GM23338 (cell line): ENCODE results near the gene HLA-DOB. TPM values are rescaled to one million over a fixed set of nuclear protein-coding genes. Genes with fewer than 3 reads are reported as not detected.

Experiments used
- ATAC-seq: fragments of 200-7000 bp; cut with Tn5 transposase; 3 replicates; pipeline ENCODE4 v1.9.1; 2020
- DNase-seq: peaks from one replicate; pipeline ENCODE4 v3.0.0-alpha.2; 2015; ENCODE audit warnings: low spot score
- H2AFZ ChIP-seq: fragments of 200-600 bp; sonication (generic); 2 replicates; pipeline ENCODE4 v1.8.0; 2016; ENCODE audit warnings: antibody characterized with exemption, mild to moderate bottlenecking, moderate library complexity
- H3F3A ChIP-seq: fragments of 200-600 bp; sonication (generic); replicated peaks from 2 replicates; pipeline ENCODE4 v1.8.0; 2017; ENCODE audit warnings: antibody characterized with exemption, mixed run types, low read depth
- H3K27ac ChIP-seq: fragments of 200-600 bp; sonication (generic); 2 replicates; pipeline ENCODE4 v1.6.1; 2016; ENCODE audit warnings: low read depth
- H3K27me3 ChIP-seq: fragments of 200-600 bp; sonication (generic); 2 replicates; pipeline ENCODE4 v1.8.0; 2016; ENCODE audit warnings: mild to moderate bottlenecking, mixed run types, moderate library complexity; ENCODE audit not compliant: insufficient read depth
- H3K36me3 ChIP-seq: fragments of 200-600 bp; sonication (generic); 2 replicates; pipeline ENCODE4 v1.8.0; 2016; ENCODE audit warnings: mild to moderate bottlenecking; ENCODE audit not compliant: insufficient read depth
- H3K4me1 ChIP-seq: fragments of 200-600 bp; sonication (generic); 2 replicates; pipeline ENCODE4 v1.8.0; 2016; ENCODE audit warnings: mild to moderate bottlenecking, moderate library complexity; ENCODE audit not compliant: insufficient read depth
- H3K4me2 ChIP-seq: fragments of 200-600 bp; sonication (generic); 2 replicates; pipeline ENCODE4 v1.7.1; 2017; ENCODE audit warnings: mixed run types
- H3K4me3 ChIP-seq: fragments of 200-600 bp; sonication (generic); 2 replicates; pipeline ENCODE4 v1.6.1; 2016; ENCODE audit warnings: mixed run types
- H3K79me2 ChIP-seq: fragments of 200-600 bp; sonication (generic); replicated peaks from 2 replicates; pipeline ENCODE4 v1.8.0; 2017; ENCODE audit warnings: mild to moderate bottlenecking; ENCODE audit not compliant: insufficient read depth
- H3K9me2 ChIP-seq: fragments of 200-600 bp; sonication (generic); 2 replicates; pipeline ENCODE4 v1.8.0; 2017; ENCODE audit not compliant: insufficient read depth
- H4K20me1 ChIP-seq: fragments of 200-600 bp; sonication (generic); replicated peaks from 2 replicates; pipeline ENCODE4 v1.8.0; 2017; ENCODE audit warnings: mild to moderate bottlenecking; ENCODE audit not compliant: insufficient read depth
- H3K27ac Mint-ChIP-seq: 2 replicates; pipeline ENCODE4 v1.8.0; 2020; ENCODE audit warnings: inconsistent platforms, mild to moderate bottlenecking, moderate library complexity, mixed read lengths
- H3K27me3 Mint-ChIP-seq: 3 replicates; pipeline ENCODE4 v1.8.0; 2022; ENCODE audit warnings: low read depth, mild to moderate bottlenecking, moderate library complexity, mixed read lengths, inconsistent platforms; ENCODE audit not compliant: insufficient read depth, poor library complexity
- H3K36me3 Mint-ChIP-seq: 3 replicates; pipeline ENCODE4 v1.8.0; 2021; ENCODE audit warnings: low read depth, mild to moderate bottlenecking, inconsistent platforms, moderate library complexity, mixed read lengths
- H3K4me1 Mint-ChIP-seq: 3 replicates; pipeline ENCODE4 v1.8.0; 2020; ENCODE audit warnings: mild to moderate bottlenecking, inconsistent platforms, mixed read lengths
- H3K4me3 Mint-ChIP-seq: 3 replicates; pipeline ENCODE4 v1.8.0; 2021; ENCODE audit warnings: moderate library complexity, mild to moderate bottlenecking, inconsistent platforms, mixed read lengths
- H3K9me3 Mint-ChIP-seq: 3 replicates; pipeline ENCODE4 v1.8.0; 2020; ENCODE audit warnings: moderate library complexity, mild to moderate bottlenecking, inconsistent platforms, mixed read lengths
- CREB1 ChIP-seq: fragments of 250-450 bp; sonication (Bioruptor Pico); IDR thresholded peaks from 2 replicates; pipeline ENCODE4 v1.5.0; 2020; ENCODE audit warnings: low read depth, mild to moderate bottlenecking, moderate library complexity
- CTCF ChIP-seq, 2 experiments: fragments of 200-600 bp in 1 of 2; sonication (generic) in 1 of 2; conservative IDR thresholded peaks; 2 replicates each; pipeline versions ENCODE4 v1.5.1 to v1.6.1; 2016 to 2017; ENCODE audit warnings: antibody characterized with exemption in 2 of 2, low read depth in 2 of 2, mild to moderate bottlenecking in 2 of 2, moderate library complexity in 1 of 2
- ETS1 ChIP-seq: IDR thresholded peaks from 2 replicates; pipeline ENCODE4 v1.6.1; 2016; ENCODE audit warnings: antibody characterized with exemption
- EZH2 ChIP-seq: fragments of 200-600 bp; sonication (generic); IDR thresholded peaks from one replicate; pipeline ENCODE4 v1.8.0; 2017; ENCODE audit warnings: antibody characterized with exemption, mild to moderate bottlenecking, low read depth; ENCODE audit not compliant: unreplicated experiment
- EZH2phosphoT487 ChIP-seq: fragments of 200-600 bp; sonication (generic); IDR thresholded peaks from one replicate; pipeline ENCODE4 v1.8.1; 2018; ENCODE audit warnings: antibody characterized with exemption; ENCODE audit not compliant: unreplicated experiment
- JUNB ChIP-seq: IDR thresholded peaks from one replicate; pipeline ENCODE4 v1.6.1; 2016; ENCODE audit warnings: antibody characterized with exemption; ENCODE audit not compliant: unreplicated experiment
- NANOG ChIP-seq: IDR thresholded peaks from 2 replicates; pipeline ENCODE4 v1.6.1; 2016; ENCODE audit warnings: antibody characterized with exemption, borderline replicate concordance
- POLR2AphosphoS5 ChIP-seq: IDR thresholded peaks from 2 replicates; pipeline ENCODE4 v1.6.1; 2016; ENCODE audit warnings: antibody characterized with exemption, low read depth
- REST ChIP-seq: IDR thresholded peaks from one replicate; pipeline ENCODE4 v1.6.1; 2018; ENCODE audit warnings: antibody characterized with exemption; ENCODE audit not compliant: unreplicated experiment
- STAT1 ChIP-seq: IDR thresholded peaks from one replicate; pipeline ENCODE4 v1.6.1; 2016; ENCODE audit warnings: antibody characterized with exemption; ENCODE audit not compliant: unreplicated experiment
- ZNF114 ChIP-seq: fragments of 250-450 bp; sonication (Bioruptor Pico); IDR thresholded peaks from 2 replicates; pipeline ENCODE4 v1.5.0; 2020; ENCODE audit warnings: mild to moderate bottlenecking, moderate library complexity
- ZNF331 ChIP-seq: fragments of 250-450 bp; sonication (Bioruptor Pico); IDR thresholded peaks from 2 replicates; pipeline ENCODE4 v1.5.0; 2020; ENCODE audit warnings: low read depth, mild to moderate bottlenecking, moderate library complexity
- ZNF462 ChIP-seq: fragments of 250-450 bp; sonication (Bioruptor Pico); IDR thresholded peaks from 2 replicates; pipeline ENCODE4 v1.5.0; 2020; ENCODE audit warnings: mild to moderate bottlenecking, moderate library complexity
- polyA plus RNA-seq: library from polyadenylated mRNA; unstranded; fragments of >200 nt; fragmentation: Nextera tagmentation; extraction: Ambion mirVana; gene quantifications from 2 replicates; pipeline ENCODE4 v1.2.1, GENCODE V29; 2016
- total RNA-seq: library from RNA; depleted of rRNA; stranded (reverse); fragments of >200 nt; shearing (Covaris generic); gene quantifications from 2 replicates; pipeline ENCODE4 v1.2.3, GENCODE V29; 2014

Gene HLA-DOB
- total and polyA plus RNA-seq, 2 experiments from 2014 or later = not detected

GRCh38 chr6:32860674-32861073, 43.9 kb upstream of the HLA-DOB start:
- Histone ChIP-seq H3K36me3 (no peaks in the 10 kb centered on the region), H2AFZ (no peak overlapping the region), H4K20me1 (no peaks in the 10 kb centered on the region), H3K79me2 (no peaks in the 10 kb centered on the region), H3K4me2 (0 out of 2 replicates have a peak overlapping the region, but pooled peaks have one; percentile 11), H3K27me3 (peaks cover 11% of the 10 kb centered on the region), H3K4me1 (no peaks in the 10 kb centered on the region), H3K9me2 (no peaks in the 10 kb centered on the region), H3F3A (no peaks in the 10 kb centered on the region), H3K27ac (peak overlapping the region; percentile 68; the same call in 1 of the 2 replicates), H3K4me3 (no peak overlapping the region)
- Mint-ChIP-seq H3K27ac (peak overlapping the region; percentile 40; the same call in 1 of the 2 replicates), H3K36me3 (no peaks in the 10 kb centered on the region), H3K4me1 (peaks cover 10% of the 10 kb centered on the region), H3K9me3 (no peaks in the 10 kb centered on the region), H3K4me3 (no peak overlapping the region), H3K27me3 (peaks cover 9% of the 10 kb centered on the region)
- ATAC-seq = no peak
- DNase-seq = no peak
- TF ChIP-seq CREB1 = no peak
- no peak for TF ChIP-seq ZNF462
- no peak for TF ChIP-seq ZNF331 (CRISPR knock-in tag)
- TF ChIP-seq CTCF (conservative IDR thresholded peaks at IDR 0.05; ENCODE audit: low read depth in 2 of 2) = no peak
- TF ChIP-seq POLR2AphosphoS5 = no peak
- no peak for TF ChIP-seq REST
- TF ChIP-seq JUNB = no peak
- no peak for TF ChIP-seq STAT1
- no peak for TF ChIP-seq EZH2phosphoT487
- TF ChIP-seq ZNF114 (CRISPR knock-in tag) = no peak
- no peak for TF ChIP-seq EZH2
- no peak for TF ChIP-seq NANOG
- TF ChIP-seq ETS1 = no peak
